ENCODE data around the gene DUSP6.

DNA sequence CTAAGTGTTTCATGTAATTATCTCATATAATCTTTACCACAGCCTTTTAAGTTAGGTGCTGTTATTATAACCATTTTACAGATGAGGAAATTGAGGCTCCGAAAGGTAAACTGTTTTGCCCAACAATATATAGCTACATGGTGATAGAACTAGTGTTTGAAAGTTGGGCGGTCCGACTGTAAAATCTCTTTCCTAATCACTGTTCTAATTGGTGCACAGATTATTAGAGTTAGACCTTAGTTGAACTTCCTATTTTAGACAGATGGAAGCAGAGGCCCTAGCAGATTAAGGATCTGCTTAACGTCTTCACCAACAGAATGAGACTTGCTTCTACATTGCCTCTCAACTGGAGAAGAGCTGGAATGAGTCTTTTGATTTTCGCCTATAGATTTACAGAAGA, 30.0 kb upstream of the DUSP6 start:
- TF ChIP-seq CTCF (IDR thresholded peaks at IDR 0.05) (no peak), POLR2A (IDR thresholded peaks at IDR 0.05) (no peak)
